HepG2 (cell line): ENCODE measurements around the gene TST. TPM values are rescaled to one million over a fixed set of nuclear protein-coding genes. Genes with fewer than 3 reads are reported as not detected.
A peak's percentile ranks its signal among the peaks of the same experiment; 100 is the strongest.

Experiments
- ATAC-seq: fragments of 200-7000 bp; cut with Tn5 transposase; 3 replicates; pipeline ENCODE4 v1.9.1; 2020; ENCODE audit warnings: mild to moderate bottlenecking, moderate library complexity
- BruUV-seq: library from RNA; stranded (reverse); fragments of 400-500 nt; replicated peaks from 2 replicates; lab custom pipeline; 2021; lab: Mats Ljungman, UMichigan
- CTCF ChIA-PET: fragments of 300-600 bp; formaldehyde crosslinking; extraction: SDS; loops from one replicate; lab custom pipeline; 2021; ENCODE audit warnings: low total read pairs, inconsistent platforms, low intra/inter-chr PET ratio; lab: Yijun Ruan, JAX
- POLR2A ChIA-PET: fragments of 350-600 bp; sonication (Branson Sonifier 250); formaldehyde crosslinking; loops from one replicate; lab custom pipeline; 2020; ENCODE audit warnings: antibody characterized with exemption, inconsistent platforms; lab: Yijun Ruan, JAX
- DNase-seq: peaks from one replicate; pipeline ENCODE4 v3.0.0-alpha.2; 2015; ENCODE audit warnings: low spot score
- FAIRE-seq: peaks from 3 replicates; lab custom pipeline; 2011; peaks lifted over from hg19 to GRCh38; lab: Jason Lieb, UNC
- H2AFZ ChIP-seq: one replicate; pipeline ENCODE4 v1.6.1; 2011; ENCODE audit warnings: low read length, inconsistent platforms
- H3K27ac ChIP-seq: fragments of 300-600 bp; 3 replicates; pipeline ENCODE4 v1.8.0; 2011; ENCODE audit warnings: mixed run types, mild to moderate bottlenecking, mixed read lengths, low read length, inconsistent platforms; ENCODE audit not compliant: insufficient read depth; ENCODE audit errors: extremely low read length
- H3K27me3 ChIP-seq, 2 experiments: fragments of 200-600 bp in 1 of 2; 2 replicates in 1 of 2; 3 replicates in 1 of 2; pipeline versions ENCODE4 v1.6.0 to v1.8.0; 2011; ENCODE audit warnings: low read length in 2 of 2, mild to moderate bottlenecking in 2 of 2, moderate library complexity in 2 of 2, inconsistent platforms in 1 of 2; ENCODE audit not compliant: insufficient read depth in 2 of 2, control insufficient read depth in 1 of 2
- H3K36me3 ChIP-seq, 2 experiments: fragments of 200-600 bp in 1 of 2; replicated peaks in 1 of 2; 2 replicates in 1 of 2; 3 replicates in 1 of 2; pipeline versions ENCODE4 v1.5.1 to v1.8.0; 2011; ENCODE audit warnings: low read length in 2 of 2, inconsistent platforms in 1 of 2; ENCODE audit not compliant: insufficient read depth in 2 of 2, control insufficient read depth in 1 of 2
- H3K4me1 ChIP-seq: 2 replicates; pipeline ENCODE4 v1.5.1; 2012; ENCODE audit warnings: low read length, inconsistent platforms; ENCODE audit not compliant: insufficient read depth
- H3K4me2 ChIP-seq: 2 replicates; pipeline ENCODE4 v1.6.0; 2011; ENCODE audit warnings: low read depth, low read length, inconsistent platforms
- H3K4me3 ChIP-seq, 3 experiments: fragments of 200-600 bp in 1 of 3; sonication (generic), shearing (Covaris generic) in 1 of 3; replicated peaks in 1 of 3; 2 replicates each; pipeline ENCODE4 v1.5.1; 2011 to 2016; ENCODE audit warnings: low read length in 3 of 3, inconsistent platforms in 2 of 3, low read depth in 2 of 3, mild to moderate bottlenecking in 2 of 3, control low read depth in 1 of 3, mixed read lengths in 1 of 3; ENCODE audit not compliant: insufficient read depth in 1 of 3
- H3K79me2 ChIP-seq: one replicate; pipeline ENCODE4 v1.6.1; 2011; ENCODE audit warnings: low read length, inconsistent platforms; ENCODE audit not compliant: insufficient read depth
- H3K9ac ChIP-seq: 2 replicates; pipeline ENCODE4 v1.6.0; 2011; ENCODE audit warnings: mild to moderate bottlenecking, low read depth, low read length, inconsistent platforms; ENCODE audit not compliant: insufficient read depth
- H3K9me3 ChIP-seq: 2 replicates; pipeline ENCODE4 v1.5.1; 2012; ENCODE audit warnings: mild to moderate bottlenecking, low read length
- H4K20me1 ChIP-seq: 2 replicates; pipeline ENCODE4 v1.6.0; 2011; ENCODE audit warnings: inconsistent platforms, mild to moderate bottlenecking, low read length, moderate library complexity; ENCODE audit not compliant: insufficient read depth
- AGO1 ChIP-seq: fragments of 200-400 bp; formaldehyde crosslinking; IDR thresholded peaks from 2 replicates; pipeline ENCODE4 v1.6.1; 2017; ENCODE audit warnings: mild to moderate bottlenecking, low read depth, low read length, moderate library complexity; ENCODE audit not compliant: poor library complexity, severe bottlenecking
- KAT2B ChIP-seq: fragments of 150-350 bp; IDR thresholded peaks from 2 replicates; pipeline ENCODE4 v1.6.1; 2014; ENCODE audit warnings: low read depth, low read length, borderline replicate concordance
- PRDM4 ChIP-seq: sonication (generic); formaldehyde crosslinking; IDR thresholded peaks from 2 replicates; pipeline ENCODE4 v1.9.0; 2021; ENCODE audit warnings: missing genetic modification reagents, borderline replicate concordance
- REST ChIP-seq, 2 experiments: IDR thresholded peaks; 2 replicates each; pipeline ENCODE4 v1.6.1; 2011 to 2012; ENCODE audit warnings: low read length in 2 of 2, borderline replicate concordance in 1 of 2, low read depth in 1 of 2, mild to moderate bottlenecking in 1 of 2, moderate library complexity in 1 of 2
- SETDB1 ChIP-seq: sonication (generic); formaldehyde crosslinking; IDR thresholded peaks from 2 replicates; pipeline ENCODE4 v1.5.1; 2020; ENCODE audit warnings: missing genetic modification reagents, mild to moderate bottlenecking, borderline replicate concordance
- SMAD9 ChIP-seq: sonication (generic); formaldehyde crosslinking; IDR thresholded peaks from 2 replicates; pipeline ENCODE4 v1.5.1; 2020; ENCODE audit warnings: mild to moderate bottlenecking, missing genetic modification reagents
- TFE3 ChIP-seq: IDR thresholded peaks from 2 replicates; pipeline ENCODE4 v1.6.1; 2016
- THAP7 ChIP-seq: sonication (generic); formaldehyde crosslinking; IDR thresholded peaks from 2 replicates; pipeline ENCODE4 v1.8.1; 2023; ENCODE audit warnings: mild to moderate bottlenecking, missing genetic modification reagents
- WIZ ChIP-seq: sonication (generic); formaldehyde crosslinking; IDR thresholded peaks from 2 replicates; pipeline ENCODE4 v1.5.1; 2020; ENCODE audit warnings: mild to moderate bottlenecking, missing genetic modification reagents
- ZFX ChIP-seq: sonication (generic); formaldehyde crosslinking; IDR thresholded peaks from 2 replicates; pipeline ENCODE4 v1.4.0; 2020; ENCODE audit warnings: mild to moderate bottlenecking, low read depth, missing genetic modification reagents, moderate library complexity
- ZSCAN9 ChIP-seq: IDR thresholded peaks from 2 replicates; pipeline ENCODE4 v1.6.1; 2016; ENCODE audit warnings: borderline replicate concordance
- WGBS: methylation state at CpG from one replicate; pipeline ENCODE4 v1.1.6; 2017; ENCODE audit warnings: low lambda C conversion rate; 5-methylcytosine and 5-hydroxymethylcytosine counted together
- in situ Hi-C: cut with HindIII; loops from 2 replicates; pipeline ENCODE4 v1.10.0; 2017; ENCODE audit warnings: low pct_unique_long_range_greater_than_20kb; ENCODE audit not compliant: extremely low pct_ligation_motif_present
- intact Hi-C: fragments of 100-400 bp; cut with micrococcal nuclease; formaldehyde crosslinking; loops from one replicate; pipeline ENCODE4 v1.10.0; 2022; ENCODE audit not compliant: unreplicated experiment
- polyA plus RNA-seq, 8 experiments: library from polyadenylated mRNA; depleted of rRNA in 3 of 8; stranded (reverse) in 7 of 8; unstranded in 1 of 8; fragments of >200 nt; fragmentation: Illumina TruSeq in 4 of 8; extraction: Trizol in 4 of 8; gene quantifications; 2 replicates each; pipeline versions ENCODE4 v1.2.1 to v1.2.3, GENCODE V29; 2011 to 2016; ENCODE audit warnings: low read depth in 4 of 8, missing spikeins in 1 of 8, mixed read lengths in 1 of 8; ENCODE audit not compliant: insufficient read depth in 1 of 8
- total RNA-seq, 5 experiments: library from RNA; depleted of rRNA; stranded (reverse); fragments of >200 nt; fragmentation: Illumina TruSeq; extraction: Trizol; gene quantifications; 2 replicates each; pipeline ENCODE4 v1.2.3, GENCODE V29; 2016; ENCODE audit warnings: low read depth in 1 of 5

TST gene
- total and polyA plus RNA-seq, 2 of the 13 experiments (the other 11 are each of a cell fraction or from before 2014, with no cell fraction given) = 44.6 to 63.6 TPM

GRCh38 chr22:37052386-37053309, 33.4 kb upstream of the TST start:
- no peaks in the 10 kb centered on the region for H3K9me3 ChIP-seq
- H3K4me1 ChIP-seq = peaks cover 50% of the 10 kb centered on the region
- H3K79me2 ChIP-seq = no peaks in the 10 kb centered on the region
- no peaks in the 10 kb centered on the region for H4K20me1 ChIP-seq
- 93% methylated on average over 24 of the region's 25 CpGs for WGBS
- intact Hi-C loops = no loop called here
- in situ Hi-C loops = no loop called here
- no TSS peak for BruUV-seq
- ATAC-seq = no peak
- H3K4me2 ChIP-seq = peak overlapping the region; percentile 76
- no peak overlapping the region for H3K9ac ChIP-seq
- H3K27me3 ChIP-seq = peaks cover 0 to 13% of the 10 kb centered on the region in 2 experiments; a peak in 2 of 5 replicates
- H2AFZ ChIP-seq = no peak overlapping the region
- CTCF ChIA-PET = no interaction called here
- no peak overlapping the region for H3K27ac ChIP-seq
- no peak for DNase-seq
- POLR2A ChIA-PET = interaction anchor here (0.7 to 3.4 kb wide), 4 partner anchors 8 to 35 kb away, joined by 3 to 18 read pairs (median 9); partner anchors contain the start of genes MPST and TST
- peak overlapping the region in 2 of 3 experiments; percentile 54 to 71; a peak in 2 of 6 replicates for H3K4me3 ChIP-seq
- FAIRE-seq = no peak
- no peaks in the 10 kb centered on the region; a peak in 1 of 5 replicates for H3K36me3 ChIP-seq
- TF ChIP-seq ZFX (CRISPR knock-in tag) = no peak
- TF ChIP-seq KAT2B = no peak
- TF ChIP-seq REST (IDR thresholded peaks at IDR 0.05; ENCODE audit: borderline replicate concordance in 1 of 2, low read depth in 1 of 2, low read length in 2 of 2) = no peak
- TF ChIP-seq WIZ (CRISPR knock-in tag) = no peak
- no peak for TF ChIP-seq ZSCAN9 (CRISPR knock-in tag)
- TF ChIP-seq SMAD9 (CRISPR knock-in tag) = no peak
- TF ChIP-seq THAP7 (CRISPR knock-in tag) = no peak
- no peak for TF ChIP-seq AGO1
- no peak for TF ChIP-seq SETDB1 (CRISPR knock-in tag)
- no peak for TF ChIP-seq TFE3 (CRISPR knock-in tag)
- TF ChIP-seq PRDM4 = no peak
